HT1080 (cell line): ENCODE results near the gene SLCO3A1. TPM values are rescaled to one million over a fixed set of nuclear protein-coding genes. Genes with fewer than 3 reads are reported as not detected.

Experiments
- DNase-seq: peaks from one replicate; pipeline ENCODE4 v3.0.0-alpha.2; 2015; ENCODE audit warnings: low read depth
- total RNA-seq: library from RNA; depleted of rRNA; stranded (reverse); fragments of >200 nt; shearing (Covaris generic); gene quantifications from 2 replicates; pipeline ENCODE4 v1.2.3, GENCODE V29; 2014

The SLCO3A1 gene
- total RNA-seq, 1 experiment from 2014 or later, result 4.6 TPM

GRCh38 chr15:91997163-91997562 is 143.7 kb downstream of the SLCO3A1 start:
- DNase-seq, result no peak

- DNase-seq, result no peak
Observed at GRCh38 chr15:92000709-92001108, 147.2 kb downstream of the SLCO3A1 start.

- DNase-seq, result no peak
Observed at GRCh38 chr15:92001307-92001706, 147.8 kb downstream of the SLCO3A1 start.

GRCh38 chr15:92002666-92003065 is 149.2 kb downstream of the SLCO3A1 start:
- DNase-seq, result no peak

- DNase-seq, result no peak
Observed at GRCh38 chr15:92003515-92004067, 150.1 kb downstream of the SLCO3A1 start.

- DNase-seq, result no peak
Observed at GRCh38 chr15:92005154-92005553, 151.6 kb downstream of the SLCO3A1 start.

- DNase-seq, result no peak
Observed at GRCh38 chr15:92006186-92007028, 152.9 kb downstream of the SLCO3A1 start.

GRCh38 chr15:92009162-92009561 is 155.7 kb downstream of the SLCO3A1 start:
- no peak for DNase-seq

GRCh38 chr15:92011611-92012367 is 158.3 kb downstream of the SLCO3A1 start:
- DNase-seq, result peak; percentile 56

- DNase-seq, result no peak
Observed at GRCh38 chr15:92012368-92012629, 158.8 kb downstream of the SLCO3A1 start.

- DNase-seq, result no peak
Observed at GRCh38 chr15:92012881-92013280, 159.4 kb downstream of the SLCO3A1 start.

GRCh38 chr15:92014281-92015030 is 160.9 kb downstream of the SLCO3A1 start:
- DNase-seq, result peak; percentile 4

GRCh38 chr15:92017882-92018534 is 164.5 kb downstream of the SLCO3A1 start:
- no peak for DNase-seq

- DNase-seq, result no peak
Observed at GRCh38 chr15:92018535-92019239, 165.2 kb downstream of the SLCO3A1 start.

GRCh38 chr15:92019706-92020105 is 166.2 kb downstream of the SLCO3A1 start:
- no peak for DNase-seq

GRCh38 chr15:92020207-92020606 is 166.7 kb downstream of the SLCO3A1 start:
- DNase-seq, result no peak

GRCh38 chr15:92020804-92021203 is 167.3 kb downstream of the SLCO3A1 start:
- no peak for DNase-seq

GRCh38 chr15:92021792-92022191 is 168.3 kb downstream of the SLCO3A1 start:
- DNase-seq, result no peak

GRCh38 chr15:92023965-92024364 is 170.5 kb downstream of the SLCO3A1 start:
- no peak for DNase-seq

GRCh38 chr15:92025706-92026270 is 172.3 kb downstream of the SLCO3A1 start:
- no peak for DNase-seq
